GM12864 (cell line): ENCODE results near the gene GRIFIN.
"Not testable (repeated sequence)": the region's sequence is repeated elsewhere in the genome, so short reads cannot be mapped to it uniquely, and the experiment has no call there.

Experiments
- DNase-seq: peaks from one replicate; pipeline ENCODE4 v3.0.0-alpha.2; 2011; ENCODE audit warnings: low read depth
- H3K4me3 ChIP-seq: 2 replicates; pipeline ENCODE4 v1.5.1; 2011; ENCODE audit warnings: mild to moderate bottlenecking, low read depth, low read length, control low read depth
- TF ChIP-seq, protein P1 (sequence below): IDR thresholded peaks from 2 replicates; pipeline ENCODE4 v1.5.1; 2011; ENCODE audit warnings: low read depth, mild to moderate bottlenecking, moderate library complexity, low read length, control low read depth, inconsistent platforms; ENCODE audit errors: missing control alignments

GRIFIN gene

DNA sequence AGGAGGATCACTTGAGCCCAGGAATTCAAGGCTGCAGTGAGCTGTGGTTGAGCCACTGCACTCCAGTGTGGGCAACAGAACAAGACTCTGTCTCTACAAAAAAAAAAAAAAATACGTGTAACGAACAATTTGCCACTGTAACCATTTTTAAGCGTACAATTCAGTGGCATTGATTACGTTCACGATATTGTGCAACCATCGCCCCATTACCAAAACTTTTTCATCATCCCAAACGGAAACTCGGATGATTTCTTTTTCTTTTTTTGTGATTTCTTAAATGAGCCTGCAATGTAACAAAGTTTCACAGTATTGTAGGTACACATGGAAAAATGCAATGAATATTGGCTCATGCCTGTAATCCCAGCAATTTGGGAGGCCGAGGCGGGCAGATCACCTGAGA, 9.5 kb downstream of the GRIFIN start:
- no peak for DNase-seq
- TF ChIP-seq, protein P1, sequence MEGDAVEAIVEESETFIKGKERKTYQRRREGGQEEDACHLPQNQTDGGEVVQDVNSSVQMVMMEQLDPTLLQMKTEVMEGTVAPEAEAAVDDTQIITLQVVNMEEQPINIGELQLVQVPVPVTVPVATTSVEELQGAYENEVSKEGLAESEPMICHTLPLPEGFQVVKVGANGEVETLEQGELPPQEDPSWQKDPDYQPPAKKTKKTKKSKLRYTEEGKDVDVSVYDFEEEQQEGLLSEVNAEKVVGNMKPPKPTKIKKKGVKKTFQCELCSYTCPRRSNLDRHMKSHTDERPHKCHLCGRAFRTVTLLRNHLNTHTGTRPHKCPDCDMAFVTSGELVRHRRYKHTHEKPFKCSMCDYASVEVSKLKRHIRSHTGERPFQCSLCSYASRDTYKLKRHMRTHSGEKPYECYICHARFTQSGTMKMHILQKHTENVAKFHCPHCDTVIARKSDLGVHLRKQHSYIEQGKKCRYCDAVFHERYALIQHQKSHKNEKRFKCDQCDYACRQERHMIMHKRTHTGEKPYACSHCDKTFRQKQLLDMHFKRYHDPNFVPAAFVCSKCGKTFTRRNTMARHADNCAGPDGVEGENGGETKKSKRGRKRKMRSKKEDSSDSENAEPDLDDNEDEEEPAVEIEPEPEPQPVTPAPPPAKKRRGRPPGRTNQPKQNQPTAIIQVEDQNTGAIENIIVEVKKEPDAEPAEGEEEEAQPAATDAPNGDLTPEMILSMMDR = no peak
- H3K4me3 ChIP-seq = no peak overlapping the region

DNA sequence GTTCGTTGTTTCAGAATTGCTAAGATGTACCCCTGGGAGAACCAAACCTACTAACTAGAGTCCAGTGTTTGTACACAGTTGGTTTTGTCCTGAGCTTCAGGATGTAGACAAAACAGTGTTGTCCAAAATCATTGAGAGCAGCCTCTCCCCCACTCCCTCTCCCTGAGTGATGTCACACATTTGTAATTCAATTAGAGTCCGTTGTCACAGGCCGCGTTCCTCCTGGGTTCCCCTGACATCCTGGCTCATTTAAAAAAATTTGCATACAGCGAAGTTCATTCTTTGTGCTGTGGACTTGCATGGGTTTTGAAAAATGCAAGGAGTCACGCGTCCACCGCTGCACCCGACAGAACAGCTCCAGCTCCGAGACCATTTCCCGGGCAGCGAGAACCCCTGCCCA, 10.3 kb downstream of the GRIFIN start:
- DNase-seq = no peak
- no peak overlapping the region for H3K4me3 ChIP-seq
- TF ChIP-seq, protein P1 = no peak

DNA sequence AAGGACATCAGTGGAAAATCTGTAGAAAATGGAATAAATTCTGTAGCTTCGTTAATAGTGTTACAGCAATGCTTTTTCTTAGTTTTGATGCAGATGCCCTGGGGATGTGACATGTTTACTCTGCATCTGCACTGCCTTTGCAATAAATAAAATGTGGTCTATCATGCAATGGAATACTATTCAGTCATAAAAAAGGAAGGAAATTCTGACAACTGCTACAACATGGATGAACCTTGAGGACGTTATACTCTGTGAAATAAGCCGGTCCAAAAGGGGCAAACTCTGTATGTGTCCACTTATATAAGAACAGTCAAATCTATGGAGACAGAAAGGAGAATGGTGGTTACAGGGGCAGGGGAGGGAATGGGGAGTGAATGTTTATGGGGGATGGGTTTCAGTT, 13.5 kb downstream of the GRIFIN start:
- TF ChIP-seq, protein P1 = no peak
- no peak overlapping the region for H3K4me3 ChIP-seq

DNA sequence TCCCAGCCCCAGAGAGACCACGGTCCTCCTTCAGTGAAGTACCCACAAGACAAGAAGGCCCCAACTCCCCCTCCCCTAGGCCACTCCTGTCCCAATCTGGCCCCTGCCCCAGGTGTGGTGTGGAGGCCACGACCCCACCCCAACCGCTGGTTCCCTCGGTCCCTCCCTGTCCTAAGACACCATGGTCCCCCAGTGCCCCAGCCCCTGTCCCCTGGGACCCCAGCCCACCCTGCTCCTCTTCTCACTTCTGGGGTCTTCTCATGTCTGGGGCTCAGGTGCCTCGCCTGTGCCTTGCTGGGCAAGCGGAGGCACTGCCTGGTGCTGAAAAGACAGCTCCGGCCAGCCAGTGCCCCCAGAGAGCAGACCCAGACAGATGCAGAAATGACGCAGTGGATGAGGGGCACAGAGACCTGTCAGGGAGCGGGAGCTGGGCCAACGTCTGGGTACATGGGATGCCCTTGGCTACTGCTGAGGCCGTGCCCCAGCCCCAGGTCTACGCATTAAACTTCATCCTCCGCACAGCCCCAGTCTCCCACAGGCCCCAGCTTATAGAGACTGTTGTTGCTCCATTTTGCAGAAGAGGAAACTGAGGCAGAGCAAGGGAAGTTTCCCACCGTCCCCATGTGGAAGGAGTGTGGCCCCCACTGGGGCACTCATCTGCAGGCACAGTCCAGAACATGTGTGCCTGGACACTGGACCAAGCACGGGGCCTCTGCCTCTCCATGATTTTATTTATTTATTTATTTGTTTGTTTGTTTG, 14.8 kb downstream of the GRIFIN start:
- TF ChIP-seq, protein P1 = no peak
- no peak for DNase-seq

More for the DNA sequence above, 13.5 kb downstream of the GRIFIN start:
- no peak for DNase-seq

DNA sequence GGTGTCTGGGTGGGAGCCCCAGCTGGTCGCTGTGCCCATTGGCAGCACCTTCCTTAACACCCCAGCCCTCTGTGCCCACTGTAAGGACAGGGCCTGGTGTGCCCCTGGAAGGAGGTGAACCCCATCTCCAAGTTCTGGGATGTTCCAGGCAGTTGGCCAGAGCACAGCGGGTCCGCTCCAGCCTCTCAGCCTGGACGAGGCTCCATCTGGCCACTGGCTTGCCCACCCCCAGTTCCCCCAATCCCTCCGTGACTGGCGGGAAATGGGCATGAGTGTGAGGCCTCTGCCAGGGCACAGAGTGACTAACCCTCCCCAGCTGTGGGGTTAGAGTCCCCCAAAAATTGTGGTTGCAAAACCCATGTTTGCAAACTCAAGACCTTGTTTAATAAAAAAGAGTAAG, 15.6 kb downstream of the GRIFIN start:
- no peak for DNase-seq
- TF ChIP-seq, protein P1 = no peak
- H3K4me3 ChIP-seq = no peak overlapping the region

More for the DNA sequence above, 14.8 kb downstream of the GRIFIN start:
- H3K4me3 ChIP-seq = no peak overlapping the region

DNA sequence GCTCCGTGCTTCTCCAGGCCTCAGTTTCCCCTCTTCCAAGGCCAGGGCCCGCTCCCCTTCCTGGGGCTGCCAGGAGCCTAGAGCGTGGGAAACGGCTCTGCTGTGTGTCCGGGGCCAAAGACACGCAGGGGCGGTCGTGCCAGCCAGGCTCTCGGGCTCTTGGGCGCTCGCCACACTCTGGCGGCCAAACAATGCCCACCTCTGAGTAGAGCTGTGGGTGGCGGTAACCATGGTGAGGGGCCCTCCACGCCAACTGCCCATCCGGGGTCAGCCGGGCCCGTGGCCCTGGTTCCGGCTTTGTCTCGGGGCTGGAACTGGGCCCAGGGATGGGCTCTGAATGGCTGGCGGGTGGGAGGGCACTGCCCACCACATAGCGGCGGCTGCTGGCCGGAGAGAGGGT, 16.0 kb downstream of the GRIFIN start:
- no peak for DNase-seq
- H3K4me3 ChIP-seq = no peak overlapping the region
- TF ChIP-seq, protein P1 = no peak

DNA sequence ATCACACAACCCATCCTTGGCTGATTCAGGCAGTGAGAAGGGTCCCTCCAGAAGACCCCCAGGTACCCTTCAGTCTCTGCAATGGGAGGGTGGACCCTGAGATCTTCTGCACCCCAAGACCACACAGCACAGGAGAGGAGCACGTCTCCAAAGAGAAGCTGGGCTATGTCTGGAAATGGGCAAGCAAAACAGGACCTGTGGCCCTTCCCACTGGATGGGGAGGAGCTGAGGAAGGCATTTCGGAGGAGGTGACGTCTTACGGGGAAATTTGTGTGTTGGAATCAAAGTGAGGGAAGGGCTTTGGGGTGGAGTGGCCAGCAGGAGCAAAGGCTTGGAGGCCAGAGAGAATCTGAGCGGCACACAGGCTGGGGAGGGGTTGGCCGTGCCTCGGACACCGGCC, 16.5 kb downstream of the GRIFIN start:
- no peak overlapping the region for H3K4me3 ChIP-seq
- TF ChIP-seq, protein P1 = no peak
- no peak for DNase-seq

DNA sequence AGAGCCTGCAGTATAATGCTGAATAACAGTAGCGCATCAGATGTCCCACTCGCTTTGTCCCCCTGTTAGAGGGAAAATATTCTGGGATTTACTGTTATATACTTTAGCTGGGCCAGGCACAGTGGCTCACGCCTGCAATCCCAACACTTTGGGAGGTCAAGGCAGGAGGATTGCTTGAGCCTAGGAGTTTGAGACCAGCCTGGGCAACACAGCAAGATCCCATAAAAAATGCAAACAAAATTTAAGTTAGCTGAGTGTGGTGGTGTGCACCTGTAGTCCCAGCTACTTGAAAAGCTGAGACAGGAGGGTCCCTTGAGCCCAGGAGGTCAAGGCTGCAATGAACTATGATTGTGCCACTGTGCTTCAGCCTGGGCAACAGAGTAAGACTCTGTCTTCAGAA, 22.3 kb downstream of the GRIFIN start:
- not testable (repeated sequence) for H3K4me3 ChIP-seq, DNase-seq
